ENCODE measurements around the gene AIM2. TPM values are rescaled to one million over a fixed set of nuclear protein-coding genes. Genes with fewer than 3 reads are reported as not detected.
"Not testable (repeated sequence)": the region's sequence is repeated elsewhere in the genome, so short reads cannot be mapped to it uniquely, and the experiment has no call there.

Gene AIM2, protein sequence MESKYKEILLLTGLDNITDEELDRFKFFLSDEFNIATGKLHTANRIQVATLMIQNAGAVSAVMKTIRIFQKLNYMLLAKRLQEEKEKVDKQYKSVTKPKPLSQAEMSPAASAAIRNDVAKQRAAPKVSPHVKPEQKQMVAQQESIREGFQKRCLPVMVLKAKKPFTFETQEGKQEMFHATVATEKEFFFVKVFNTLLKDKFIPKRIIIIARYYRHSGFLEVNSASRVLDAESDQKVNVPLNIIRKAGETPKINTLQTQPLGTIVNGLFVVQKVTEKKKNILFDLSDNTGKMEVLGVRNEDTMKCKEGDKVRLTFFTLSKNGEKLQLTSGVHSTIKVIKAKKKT
- not detected in 2 replicates for total RNA-seq (2014; rRNA removed; shearing (Covaris generic))

DNA sequence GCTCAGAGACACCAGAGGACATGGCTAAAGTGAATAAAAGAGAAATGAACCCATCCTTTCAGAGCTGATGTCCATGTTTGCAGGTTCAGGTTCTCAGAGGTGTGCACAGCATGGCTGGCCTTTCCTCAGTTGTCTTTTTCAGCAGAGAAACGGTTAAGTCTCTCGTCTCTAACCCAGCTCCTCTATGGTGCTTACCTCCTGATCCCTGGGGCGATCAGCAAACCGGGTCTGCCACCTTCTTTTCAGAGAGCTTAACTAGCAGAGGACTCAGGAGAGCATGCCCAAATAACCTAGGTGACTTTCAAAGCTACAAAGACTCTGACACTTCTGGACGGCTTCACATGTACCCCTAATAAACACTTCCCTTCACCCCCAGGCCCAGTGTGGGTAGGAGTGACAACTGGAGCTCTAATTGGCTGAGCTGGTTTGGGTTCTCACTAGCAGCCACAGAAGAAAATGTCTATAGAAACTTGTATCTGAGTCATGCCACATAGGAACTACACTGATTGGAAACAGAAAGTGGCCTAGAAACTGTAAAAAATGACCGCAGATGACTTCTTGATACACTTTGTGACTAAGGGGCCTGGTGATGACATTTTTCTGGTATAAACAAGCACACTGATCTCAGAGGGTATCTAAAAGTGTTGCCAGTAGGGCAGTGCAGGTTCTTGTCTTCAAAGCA is at the start of gene AIM2:
AIM2 (minus strand) TSS at position 329 of the 682 bp plus-strand sequence. CDS start 3,267 bp downstream, outside the sequence.
- Histone ChIP-seq H3K4me1 (replicated peaks) (0 out of 2 replicates have a peak, but pooled peaks cover 3% of the 10 kb centered on the region), H3K27me3 (replicated peaks) (peaks cover 13% of the 10 kb centered on the region), H3K9me3 (replicated peaks) (no peaks in the 10 kb centered on the region), H3K27ac (no peak within 1 kb of the TSS), H3K4me3 (no peak within 1 kb of the TSS), H3K36me3 (no peaks in the 10 kb centered on the region)
- no peak for DNase-seq (ENCODE audit: low read depth in 1 of 2, low spot score in 2 of 2)

DNA sequence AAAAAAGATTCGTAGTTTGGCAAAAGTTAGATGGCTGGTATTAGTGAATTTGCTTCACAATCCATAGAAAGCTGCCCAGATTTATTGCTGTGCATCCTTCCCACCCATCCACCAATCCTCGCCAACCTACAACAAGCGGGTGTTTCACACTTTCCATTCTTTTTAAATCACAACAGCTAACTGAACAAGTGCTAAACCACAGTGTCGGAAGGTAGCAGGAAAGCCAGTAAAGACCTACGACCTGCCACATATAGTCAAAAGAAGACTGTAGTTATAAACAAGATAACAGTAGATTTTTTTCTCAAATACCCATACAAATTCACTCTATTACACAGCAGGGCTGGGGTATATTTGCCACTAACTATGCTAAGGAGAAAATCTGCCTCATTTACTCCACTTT is 47.0 kb upstream of the AIM2 start:
- Histone ChIP-seq H3K4me1 (replicated peaks) (no peaks in the 10 kb centered on the region), H3K27me3 (replicated peaks) (peaks cover 3% of the 10 kb centered on the region), H3K9me3 (replicated peaks) (no peaks in the 10 kb centered on the region), H3K27ac (no peak overlapping the region), H3K36me3 (no peaks in the 10 kb centered on the region), H3K4me3 (no peak overlapping the region)
- no peak for DNase-seq (ENCODE audit: low read depth in 1 of 2, low spot score in 2 of 2)

DNA sequence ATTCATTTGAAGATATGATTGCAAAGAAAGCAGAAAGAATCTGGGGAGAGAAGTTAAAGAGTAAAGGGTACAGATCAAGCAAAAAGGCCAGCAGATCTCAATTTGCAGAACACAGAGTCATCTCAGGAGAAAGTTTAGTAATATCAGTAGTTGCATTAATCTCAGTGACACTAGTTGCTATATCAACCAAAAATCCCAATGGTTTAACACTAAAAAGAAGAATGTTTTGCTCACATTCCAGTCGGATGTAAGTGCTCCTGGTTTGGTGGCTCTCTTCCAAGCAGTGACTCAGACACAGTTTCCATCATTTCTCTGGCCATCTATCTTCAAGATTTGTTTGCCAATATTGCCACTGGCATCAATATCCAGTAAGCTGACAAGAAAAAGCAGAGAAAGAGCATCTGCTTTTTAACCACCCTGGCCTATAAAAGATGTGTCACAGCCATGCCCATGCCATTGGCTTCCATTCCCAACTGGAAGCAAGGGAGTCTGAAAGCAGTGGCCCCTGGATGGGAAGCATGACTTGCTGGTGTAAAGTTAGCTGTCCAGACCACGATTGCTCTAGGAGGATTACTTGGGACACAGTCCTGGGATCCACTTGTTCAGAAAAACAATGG is 45.5 kb upstream of the AIM2 start:
- no peak for DNase-seq (ENCODE audit: low read depth in 1 of 2, low spot score in 2 of 2)
- Histone ChIP-seq H3K9me3 (replicated peaks) (no peaks in the 10 kb centered on the region), H3K4me3 (no peak overlapping the region), H3K36me3 (no peaks in the 10 kb centered on the region), H3K4me1 (replicated peaks) (no peaks in the 10 kb centered on the region), H3K27me3 (replicated peaks) (peaks cover 3% of the 10 kb centered on the region), H3K27ac (no peak overlapping the region)

DNA sequence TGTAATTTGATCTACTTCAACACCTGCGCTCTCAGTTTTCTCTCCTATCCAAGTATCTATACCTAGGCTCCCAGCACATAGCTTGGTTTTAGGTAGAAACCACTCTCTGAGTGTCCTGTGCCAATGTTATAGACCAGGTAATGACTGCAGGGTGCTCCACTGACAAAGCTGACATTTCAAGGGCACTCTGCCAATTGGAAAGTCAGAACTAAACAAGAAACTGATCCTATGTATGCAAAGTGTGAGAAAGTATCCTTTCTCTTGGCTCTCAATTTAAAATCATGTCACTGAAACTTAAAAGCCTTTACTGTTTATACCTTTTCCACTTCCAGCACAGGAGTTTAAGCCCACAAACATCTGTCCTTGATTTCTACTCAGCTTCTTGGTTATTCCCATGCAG is 45.0 kb upstream of the AIM2 start:
- peaks cover 3% of the 10 kb centered on the region for H3K27me3 ChIP-seq (replicated peaks)
- H3K4me1 ChIP-seq (replicated peaks), result no peaks in the 10 kb centered on the region
- no peaks in the 10 kb centered on the region for H3K9me3 ChIP-seq (replicated peaks)
- no peak overlapping the region for H3K4me3 ChIP-seq
- no peak for DNase-seq (ENCODE audit: low read depth in 1 of 2, low spot score in 2 of 2)
- H3K36me3 ChIP-seq, result no peaks in the 10 kb centered on the region
- no peak overlapping the region for H3K27ac ChIP-seq

DNA sequence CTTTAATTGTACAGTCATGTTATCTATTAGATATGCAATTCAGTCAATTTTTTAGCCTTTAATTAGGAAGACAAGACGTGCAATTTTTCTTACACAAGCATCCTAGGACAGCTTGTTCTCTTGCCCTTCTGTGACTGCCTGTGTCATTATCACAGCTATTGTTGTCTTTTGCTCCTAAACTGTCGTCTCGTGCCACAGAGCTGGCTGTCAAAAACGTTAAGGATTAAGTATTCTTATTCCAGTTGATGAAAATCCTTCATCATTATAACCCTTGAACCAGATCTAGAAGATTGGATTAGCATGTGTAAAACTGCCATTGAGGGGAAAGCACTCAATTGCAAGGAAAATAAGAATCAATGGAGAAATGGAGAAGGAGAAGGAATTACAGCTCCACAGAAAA is 43.8 kb upstream of the AIM2 start:
- Histone ChIP-seq H3K9me3 (replicated peaks) (no peaks in the 10 kb centered on the region), H3K27ac (no peak overlapping the region), H3K4me1 (replicated peaks) (no peaks in the 10 kb centered on the region), H3K27me3 (replicated peaks) (peaks cover 3% of the 10 kb centered on the region), H3K36me3 (no peaks in the 10 kb centered on the region), H3K4me3 (no peak overlapping the region)
- DNase-seq (ENCODE audit: low read depth in 1 of 2, low spot score in 2 of 2), result no peak

DNA sequence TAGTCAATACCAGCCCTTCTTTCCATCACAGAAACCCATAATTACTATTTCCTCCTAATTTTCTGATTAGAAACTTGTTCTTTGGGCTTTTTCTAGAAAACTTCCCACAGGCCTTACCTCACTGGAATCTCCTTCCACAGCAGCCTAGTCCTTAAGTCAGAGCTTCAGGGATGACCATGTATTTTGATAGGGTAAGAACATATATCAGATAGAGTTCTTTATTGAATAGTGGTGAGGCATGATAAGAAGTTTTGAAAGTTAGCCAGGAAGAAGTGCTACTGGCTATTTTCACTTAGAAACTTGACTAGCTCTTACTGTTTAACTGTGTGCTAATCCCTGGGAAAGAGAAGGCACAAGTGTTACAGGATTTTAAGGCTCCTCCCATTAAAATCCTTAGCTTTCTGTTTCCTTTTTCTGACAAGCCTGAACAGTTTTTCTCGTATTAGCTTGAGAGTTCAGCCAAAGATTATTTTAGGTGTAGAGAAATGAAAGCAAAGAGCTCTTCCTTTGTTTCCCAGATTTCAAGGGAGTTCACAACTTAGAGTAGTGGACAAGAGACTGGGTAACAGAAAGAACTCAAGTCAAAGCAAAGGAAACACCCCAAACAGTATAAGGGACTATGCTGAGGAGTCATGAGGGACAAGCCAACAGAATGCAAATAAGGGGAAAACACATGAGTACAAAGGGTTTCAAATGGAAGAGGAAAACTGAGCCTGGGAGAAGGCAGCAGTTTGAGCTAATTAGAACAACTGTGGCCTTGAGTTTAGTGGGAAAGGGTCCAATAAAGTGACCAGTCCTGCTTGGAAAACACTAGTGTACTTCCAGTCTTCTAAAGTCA is 37.2 kb upstream of the AIM2 start:
- Histone ChIP-seq H3K27me3 (replicated peaks) (no peaks in the 10 kb centered on the region; the same call in 1 of the 2 replicates), H3K36me3 (no peaks in the 10 kb centered on the region), H3K9me3 (replicated peaks) (no peaks in the 10 kb centered on the region), H3K4me3 (no peak overlapping the region), H3K4me1 (replicated peaks) (no peaks in the 10 kb centered on the region), H3K27ac (no peak overlapping the region)
- DNase-seq (ENCODE audit: low read depth in 1 of 2, low spot score in 2 of 2), result no peak

DNA sequence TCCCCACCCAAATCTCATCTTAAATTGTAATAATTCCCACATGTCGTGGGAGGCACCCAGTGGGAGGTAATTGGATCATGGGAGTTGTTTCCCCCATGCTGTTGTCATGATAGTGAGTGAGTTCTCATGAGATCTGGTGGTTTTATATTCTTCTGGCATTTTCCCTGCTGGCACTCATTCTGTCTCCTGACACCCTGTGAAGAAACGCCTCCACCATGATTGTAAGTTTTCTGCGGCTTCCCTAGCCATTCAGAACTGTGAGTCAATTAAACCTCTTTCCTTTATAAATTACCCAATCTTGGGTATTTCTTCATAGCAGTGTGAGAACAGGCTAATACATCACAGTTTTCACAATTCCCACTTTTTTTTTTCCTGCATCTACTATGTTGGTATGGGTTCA is 26.5 kb upstream of the AIM2 start:
- DNase-seq (ENCODE audit: low read depth in 1 of 2, low spot score in 2 of 2); H3K27ac ChIP-seq; H3K4me1 ChIP-seq (replicated peaks); H3K9me3 ChIP-seq (replicated peaks); H3K36me3 ChIP-seq; H3K4me3 ChIP-seq; H3K27me3 ChIP-seq (replicated peaks): not testable (repeated sequence)

DNA sequence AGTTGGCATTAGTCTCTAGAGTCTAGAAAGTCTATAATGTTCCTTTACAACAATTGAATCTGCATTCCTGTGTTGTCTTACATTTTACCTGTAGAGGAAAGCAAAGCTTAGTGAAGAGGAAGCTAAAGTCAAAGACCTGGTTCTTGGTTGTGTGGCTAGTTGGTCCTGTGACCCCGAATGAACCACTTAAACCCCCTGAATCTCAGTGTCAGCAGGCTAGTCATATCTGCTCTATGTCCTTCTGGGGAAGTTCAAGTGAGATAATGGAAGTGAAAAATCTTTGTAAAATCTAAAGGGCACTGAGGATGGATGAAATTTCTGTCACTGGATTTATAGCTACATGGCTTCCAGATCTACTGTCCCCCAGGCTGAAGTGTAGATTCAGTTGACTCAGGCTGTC is 24.0 kb upstream of the AIM2 start:
- no peaks in the 10 kb centered on the region for H3K4me1 ChIP-seq (replicated peaks)
- no peak for DNase-seq (ENCODE audit: low read depth in 1 of 2, low spot score in 2 of 2)
- no peaks in the 10 kb centered on the region for H3K9me3 ChIP-seq (replicated peaks)
- H3K4me3 ChIP-seq, result no peak overlapping the region
- H3K27ac ChIP-seq, result no peak overlapping the region
- H3K27me3 ChIP-seq (replicated peaks), result peaks cover 18% of the 10 kb centered on the region; the same call in 1 of the 2 replicates
- H3K36me3 ChIP-seq, result no peaks in the 10 kb centered on the region

DNA sequence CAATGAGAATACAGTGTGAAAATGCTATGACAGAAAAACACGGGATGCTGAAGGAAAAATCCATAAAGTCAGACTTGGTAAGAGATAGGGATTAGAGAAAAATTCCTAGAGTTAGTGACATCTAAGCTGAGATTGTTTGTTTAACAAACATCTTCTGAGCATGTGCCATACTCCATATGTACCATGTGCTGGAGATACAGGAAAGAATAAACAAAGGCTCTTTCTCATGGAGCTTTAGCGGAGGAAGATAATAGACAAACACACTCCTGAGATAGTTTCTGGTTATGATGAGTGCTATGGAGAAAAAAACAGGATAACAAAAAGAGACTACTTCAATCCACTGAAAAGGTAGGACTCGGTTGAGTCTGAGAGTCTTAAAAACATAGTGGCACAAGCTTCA is 22.0 kb upstream of the AIM2 start:
- H3K27me3 ChIP-seq (replicated peaks), result peaks cover 16% of the 10 kb centered on the region; the same call in 1 of the 2 replicates

DNA sequence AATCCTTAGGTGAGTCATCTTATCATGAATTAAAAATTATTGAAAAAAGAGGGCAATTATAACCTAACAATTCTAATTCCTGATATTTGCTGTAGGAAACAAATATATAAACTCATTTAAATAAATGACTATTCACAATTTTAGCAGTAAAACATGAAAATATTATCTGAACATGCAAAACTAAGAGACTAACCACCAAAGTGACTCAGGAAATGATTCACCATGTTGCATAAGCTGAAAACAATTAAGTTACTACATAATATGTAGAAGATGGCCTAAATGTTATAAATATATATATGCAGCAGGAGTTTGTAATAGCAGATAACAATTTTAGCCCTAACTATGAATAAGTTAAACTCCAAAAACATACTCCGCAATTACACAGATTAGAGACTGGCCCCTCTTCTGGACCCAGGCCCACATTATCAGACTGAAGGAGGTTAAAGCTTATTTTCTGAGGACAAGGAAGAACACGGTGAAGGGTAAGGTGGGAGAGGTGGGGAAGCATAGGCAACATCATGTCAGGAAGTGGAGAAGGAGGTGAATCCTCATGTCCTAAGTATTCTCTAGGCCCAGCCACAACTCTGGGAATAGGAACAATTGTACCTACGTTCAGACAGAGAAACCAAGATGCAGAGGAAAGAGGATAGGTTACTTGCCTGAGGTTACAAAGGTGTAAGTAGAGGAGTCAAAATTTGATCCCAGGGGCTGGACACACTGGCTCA is 15.6 kb upstream of the AIM2 start:
- DNase-seq (ENCODE audit: low read depth in 1 of 2, low spot score in 2 of 2), result no peak
- Histone ChIP-seq H3K4me3 (no peak overlapping the region), H3K36me3 (no peaks in the 10 kb centered on the region), H3K27me3 (replicated peaks) (peaks cover 10% of the 10 kb centered on the region; the same call in 1 of the 2 replicates), H3K9me3 (replicated peaks) (no peaks in the 10 kb centered on the region), H3K27ac (peak overlapping the region; percentile 43; the same call in 1 of the 2 replicates), H3K4me1 (replicated peaks) (peaks cover 16% of the 10 kb centered on the region)

More for the DNA sequence above, 22.0 kb upstream of the AIM2 start:
- Histone ChIP-seq H3K27ac (no peak overlapping the region), H3K9me3 (replicated peaks) (no peaks in the 10 kb centered on the region), H3K36me3 (no peaks in the 10 kb centered on the region), H3K4me1 (replicated peaks) (no peaks in the 10 kb centered on the region), H3K4me3 (no peak overlapping the region)
- DNase-seq (ENCODE audit: low read depth in 1 of 2, low spot score in 2 of 2), result no peak

DNA sequence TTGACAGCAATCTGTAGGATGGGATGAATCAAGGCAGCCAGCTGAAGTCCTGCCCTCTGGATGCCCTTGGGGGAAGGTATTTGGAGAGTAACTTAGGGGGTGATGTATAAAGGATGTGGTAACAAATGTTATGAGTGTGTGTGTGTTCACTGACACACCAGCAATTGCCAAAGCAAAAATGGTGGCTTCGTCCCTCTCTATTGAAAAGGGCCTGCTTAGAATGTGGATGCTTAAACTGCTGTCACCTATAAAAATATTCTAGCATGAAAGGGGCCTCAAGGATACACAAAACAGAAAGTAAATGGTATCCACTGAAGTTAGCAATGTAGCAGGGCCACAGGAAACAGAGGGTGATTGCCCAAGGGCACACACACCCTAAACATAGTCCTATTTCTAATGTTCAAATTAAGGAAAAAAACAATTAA is 15.1 kb upstream of the AIM2 start:
- Histone ChIP-seq H3K4me1 (replicated peaks) (peaks cover 16% of the 10 kb centered on the region), H3K36me3 (no peaks in the 10 kb centered on the region), H3K27me3 (replicated peaks) (peaks cover 8% of the 10 kb centered on the region; the same call in 1 of the 2 replicates), H3K4me3 (no peak overlapping the region), H3K9me3 (replicated peaks) (no peaks in the 10 kb centered on the region), H3K27ac (peak overlapping the region; percentile 43; the same call in 1 of the 2 replicates)
- DNase-seq (ENCODE audit: low read depth in 1 of 2, low spot score in 2 of 2), result no peak

DNA sequence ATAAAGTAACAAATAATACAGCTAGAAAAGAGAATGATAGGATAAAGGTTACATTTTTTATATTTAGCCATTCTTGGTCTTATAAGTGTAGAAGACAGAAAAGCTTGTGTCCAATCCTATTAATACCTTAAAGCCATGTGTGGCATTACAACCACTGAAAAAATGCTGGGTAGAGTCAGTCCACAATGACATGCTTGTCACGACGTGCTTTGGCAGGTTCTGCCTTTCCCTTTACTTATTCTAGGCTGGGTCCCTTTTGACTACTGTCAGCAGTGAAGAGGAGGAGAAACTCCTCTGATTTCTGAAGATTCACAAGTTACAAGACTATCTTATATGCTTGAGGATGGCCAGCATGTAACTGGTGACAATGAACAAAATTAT is 14.6 kb upstream of the AIM2 start:
- DNase-seq (ENCODE audit: low read depth in 1 of 2, low spot score in 2 of 2), result no peak
- peaks cover 16% of the 10 kb centered on the region for H3K4me1 ChIP-seq (replicated peaks)
- no peak overlapping the region for H3K27ac ChIP-seq
- H3K36me3 ChIP-seq, result no peaks in the 10 kb centered on the region
- peaks cover 3% of the 10 kb centered on the region; the same call in 1 of the 2 replicates for H3K27me3 ChIP-seq (replicated peaks)
- H3K9me3 ChIP-seq (replicated peaks), result no peaks in the 10 kb centered on the region
- no peak overlapping the region for H3K4me3 ChIP-seq
